Stimulated activated effector memory CD8-positive, alpha-beta T cell treated with anti-CD3 and anti-CD28 coated beads, Interleukin-12 subunit alpha, Interleukin-12 subunit beta, amount 100 ng/mL, for 72 hours (primary cell): ENCODE data around the gene TRMT11.
"Not testable (repeated sequence)": the region's sequence is repeated elsewhere in the genome, so short reads cannot be mapped to it uniquely, and the experiment has no call there.

ENCODE experiments used
- ATAC-seq: fragments of 150-1000 bp; cut with Tn5 transposase; 2 replicates; pipeline ENCODE4 v1.10.0; 2021
- DNase-seq, 2 donors: peaks; one replicate each; pipeline ENCODE4 v3.0.0; 2021 to 2022; ENCODE audit warnings: low spot score in 2 of 2
- H3K27ac Mint-ChIP-seq: one replicate; pipeline ENCODE4 v1.8.0; 2022; ENCODE audit warnings: mild to moderate bottlenecking, mixed read lengths
- H3K36me3 Mint-ChIP-seq: one replicate; pipeline ENCODE4 v1.8.0; 2022; ENCODE audit warnings: mild to moderate bottlenecking, mixed read lengths
- H3K4me1 Mint-ChIP-seq: one replicate; pipeline ENCODE4 v1.8.0; 2022; ENCODE audit warnings: mixed read lengths
- H3K4me3 Mint-ChIP-seq: one replicate; pipeline ENCODE4 v1.8.0; 2022; ENCODE audit warnings: mild to moderate bottlenecking, mixed read lengths
- H3K9me3 Mint-ChIP-seq: one replicate; pipeline ENCODE4 v1.8.0; 2022; ENCODE audit warnings: mixed read lengths

Gene TRMT11

GRCh38 chr6:125986301-125987025 lies at the start of gene TRMT11:
TSS of gene TRMT11 (plus strand) at chr6:125986540. CDS start at chr6:125986551, 11 bp downstream.
- Mint-ChIP-seq H3K36me3 (no peaks in the 10 kb centered on the region), H3K9me3 (no peaks in the 10 kb centered on the region), H3K4me3 (no peak within 1 kb of the TSS), H3K4me1 (no peaks in the 10 kb centered on the region), H3K27ac (no peak within 1 kb of the TSS)
- DNase-seq (peak; percentile 60 to 90), ATAC-seq (peak; percentile 98)

GRCh38 chr6:125939026-125939425 lies 47.3 kb upstream of the TRMT11 start:
- no peak for DNase-seq
- Mint-ChIP-seq H3K4me1 (peaks cover 8% of the 10 kb centered on the region), H3K9me3 (no peaks in the 10 kb centered on the region), H3K36me3 (no peaks in the 10 kb centered on the region), H3K27ac (no peak overlapping the region), H3K4me3 (no peak overlapping the region)
- ATAC-seq, result no peak

GRCh38 chr6:125939791-125940190 lies 46.5 kb upstream of the TRMT11 start:
- Mint-ChIP-seq H3K27ac (no peak overlapping the region), H3K36me3 (no peaks in the 10 kb centered on the region), H3K4me1 (peaks cover 8% of the 10 kb centered on the region), H3K9me3 (no peaks in the 10 kb centered on the region), H3K4me3 (no peak overlapping the region)
- ATAC-seq (peak; percentile 94), DNase-seq (no peak)

GRCh38 chr6:125940247-125941041 lies 45.9 kb upstream of the TRMT11 start:
- Mint-ChIP-seq H3K4me1 (peaks cover 8% of the 10 kb centered on the region), H3K27ac (no peak overlapping the region), H3K9me3 (no peaks in the 10 kb centered on the region), H3K4me3 (no peak overlapping the region), H3K36me3 (no peaks in the 10 kb centered on the region)
- ATAC-seq, result no peak
- no peak for DNase-seq

- DNase-seq (no peak), ATAC-seq (no peak)
- Mint-ChIP-seq H3K4me3 (no peak overlapping the region), H3K9me3 (no peaks in the 10 kb centered on the region), H3K36me3 (no peaks in the 10 kb centered on the region), H3K27ac (no peak overlapping the region), H3K4me1 (peaks cover 8% of the 10 kb centered on the region)
Observed at GRCh38 chr6:125942672-125943527, 43.4 kb upstream of the TRMT11 start.

GRCh38 chr6:125943528-125944433 lies 42.6 kb upstream of the TRMT11 start:
- peaks cover 8% of the 10 kb centered on the region for H3K4me1 Mint-ChIP-seq
- no peak overlapping the region for H3K4me3 Mint-ChIP-seq
- H3K27ac Mint-ChIP-seq, result no peak overlapping the region
- no peak for ATAC-seq
- H3K36me3 Mint-ChIP-seq, result no peaks in the 10 kb centered on the region
- no peaks in the 10 kb centered on the region for H3K9me3 Mint-ChIP-seq
- no peak for DNase-seq

GRCh38 chr6:125944434-125944816 lies 41.9 kb upstream of the TRMT11 start:
- ATAC-seq, result no peak

GRCh38 chr6:125944896-125945295 lies 41.4 kb upstream of the TRMT11 start:
- Mint-ChIP-seq H3K9me3 (no peaks in the 10 kb centered on the region), H3K36me3 (no peaks in the 10 kb centered on the region), H3K27ac (no peak overlapping the region), H3K4me1 (peaks cover 1% of the 10 kb centered on the region), H3K4me3 (no peak overlapping the region)
- DNase-seq (no peak), ATAC-seq (no peak)

More at GRCh38 chr6:125944434-125944816, 41.9 kb upstream of the TRMT11 start:
- Mint-ChIP-seq H3K9me3 (no peaks in the 10 kb centered on the region), H3K36me3 (no peaks in the 10 kb centered on the region), H3K27ac (no peak overlapping the region), H3K4me3 (no peak overlapping the region), H3K4me1 (peaks cover 6% of the 10 kb centered on the region)
- no peak for DNase-seq

GRCh38 chr6:125945378-125946141 lies 40.8 kb upstream of the TRMT11 start:
- no peak for ATAC-seq
- Mint-ChIP-seq H3K4me3 (no peak overlapping the region), H3K4me1 (no peaks in the 10 kb centered on the region), H3K36me3 (no peaks in the 10 kb centered on the region), H3K9me3 (no peaks in the 10 kb centered on the region), H3K27ac (no peak overlapping the region)
- DNase-seq, result no peak

GRCh38 chr6:125947615-125948014 lies 38.7 kb upstream of the TRMT11 start:
- no peak overlapping the region for H3K4me3 Mint-ChIP-seq
- DNase-seq, result no peak
- no peak for ATAC-seq
- H3K27ac Mint-ChIP-seq, result no peak overlapping the region
- H3K36me3 Mint-ChIP-seq, result no peaks in the 10 kb centered on the region
- no peaks in the 10 kb centered on the region for H3K4me1 Mint-ChIP-seq
- no peaks in the 10 kb centered on the region for H3K9me3 Mint-ChIP-seq

GRCh38 chr6:125948455-125948854 lies 37.9 kb upstream of the TRMT11 start:
- Mint-ChIP-seq H3K4me1 (no peaks in the 10 kb centered on the region), H3K4me3 (no peak overlapping the region), H3K36me3 (no peaks in the 10 kb centered on the region), H3K27ac (no peak overlapping the region), H3K9me3 (no peaks in the 10 kb centered on the region)
- ATAC-seq (no peak), DNase-seq (no peak)

- no peak for ATAC-seq
- Mint-ChIP-seq H3K4me3 (no peak overlapping the region), H3K36me3 (no peaks in the 10 kb centered on the region), H3K9me3 (no peaks in the 10 kb centered on the region), H3K27ac (no peak overlapping the region), H3K4me1 (no peaks in the 10 kb centered on the region)
- DNase-seq, result no peak
Observed at GRCh38 chr6:125949069-125949468, 37.3 kb upstream of the TRMT11 start.

GRCh38 chr6:125950293-125950692 lies 36.0 kb upstream of the TRMT11 start:
- Mint-ChIP-seq H3K27ac (no peak overlapping the region), H3K36me3 (no peaks in the 10 kb centered on the region), H3K4me1 (peaks cover 4% of the 10 kb centered on the region), H3K4me3 (no peak overlapping the region), H3K9me3 (no peaks in the 10 kb centered on the region)
- DNase-seq (no peak), ATAC-seq (peak; percentile 89)

- H3K4me3 Mint-ChIP-seq, H3K9me3 Mint-ChIP-seq, DNase-seq, H3K27ac Mint-ChIP-seq, ATAC-seq, H3K4me1 Mint-ChIP-seq, H3K36me3 Mint-ChIP-seq: not testable (repeated sequence)
Observed at GRCh38 chr6:125950716-125951115, 35.6 kb upstream of the TRMT11 start.
